Stimulated activated naive CD4-positive, alpha-beta T cell treated with Interleukin-2 at 50 U/mL for 16 hours (primary cell): Measurements from ENCODE around the gene RPL19.
"Not testable (repeated sequence)": the region's sequence is repeated elsewhere in the genome, so short reads cannot be mapped to it uniquely, and the experiment has no call there.

Experiments used
- DNase-seq: peaks from one replicate; lab custom pipeline; 2025; lab: John Stamatoyannopoulos, UW

RPL19 gene

GRCh38 chr17:39200070-39200879 lies at the start of gene RPL19:
TSS of gene RPL19 (plus strand) at chr17:39200283. CDS start at chr17:39200345, 62 bp downstream.
- peak; percentile 76 for DNase-seq

GRCh38 chr17:39150795-39151149 lies 49.3 kb upstream of the RPL19 start:
- no peak for DNase-seq

- DNase-seq, result peak; percentile 16
Measured at GRCh38 chr17:39151150-39151942, 48.7 kb upstream of the RPL19 start, which contains the start of gene PLXDC1. TSS of gene PLXDC1 (minus strand) at chr17:39151637. CDS start at chr17:39151437, 200 bp downstream.

DNA sequence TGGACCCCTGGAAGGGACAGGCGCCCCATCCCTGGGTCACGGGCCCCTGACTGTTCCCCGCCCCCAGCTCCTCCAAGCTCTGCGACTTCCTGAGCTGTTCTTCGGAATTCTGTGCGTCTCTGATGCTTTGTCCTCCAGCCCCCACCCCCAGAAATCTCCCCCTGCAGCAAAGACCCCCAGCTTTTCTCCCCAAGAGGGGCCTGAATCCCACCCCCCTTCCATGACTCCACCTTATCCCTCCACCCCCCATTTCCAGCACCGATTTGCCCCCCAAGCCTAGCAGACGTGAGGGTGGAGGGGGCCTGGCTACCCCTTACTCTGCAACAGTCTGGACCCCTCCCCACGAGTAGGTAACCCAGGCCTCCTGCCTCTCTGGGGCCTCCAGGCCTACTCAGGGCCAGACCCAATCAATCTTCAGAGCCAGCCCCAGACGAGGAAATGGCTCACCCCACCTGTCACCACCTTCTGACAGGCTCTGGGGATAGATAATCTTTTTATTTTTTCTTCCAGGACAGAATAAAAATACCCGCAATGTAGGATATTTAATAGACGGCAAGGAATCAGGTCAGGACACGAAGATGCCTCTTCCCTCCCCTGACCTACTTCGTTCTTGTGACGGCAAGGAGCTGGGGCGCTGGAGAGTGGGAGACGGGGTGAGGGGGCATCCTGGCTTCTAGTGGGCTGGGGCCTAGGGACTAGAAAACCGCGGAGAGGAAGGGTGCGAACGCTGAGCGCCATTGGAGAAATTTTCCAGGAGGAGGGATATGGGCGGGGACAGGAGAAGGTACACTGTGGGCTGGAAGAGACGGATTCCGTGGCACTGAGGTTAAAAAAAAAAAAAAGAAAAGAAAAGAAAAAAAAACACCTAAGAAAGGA lies 47.9 kb upstream of the RPL19 start:
- peak; percentile 7 for DNase-seq

DNA sequence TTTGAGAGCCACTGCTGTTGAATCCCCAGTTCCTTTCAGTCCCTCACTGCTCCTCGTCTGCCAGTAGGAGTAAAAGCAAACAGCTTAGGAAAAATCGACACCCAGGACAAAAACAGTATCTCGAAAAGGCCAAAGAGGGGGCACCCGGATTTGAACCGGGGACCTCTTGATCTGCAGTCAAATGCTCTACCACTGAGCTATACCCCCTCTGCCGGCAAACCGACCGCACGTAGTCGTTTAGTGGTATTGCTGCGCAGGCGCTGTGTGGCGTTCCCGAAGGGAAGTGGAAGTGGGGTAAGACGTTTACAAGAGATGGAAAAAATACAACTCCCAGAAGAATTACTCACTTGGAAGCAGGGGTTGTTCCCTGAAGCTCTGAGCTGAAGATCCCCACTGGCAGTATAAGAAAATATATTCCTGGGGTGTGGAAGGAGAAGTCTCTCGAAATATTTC lies 46.5 kb upstream of the RPL19 start:
- peak; percentile 83 for DNase-seq

GRCh38 chr17:39155654-39156053 lies 44.4 kb upstream of the RPL19 start:
- DNase-seq, result no peak

- DNase-seq, result no peak
Measured at GRCh38 chr17:39156491-39156890, 43.6 kb upstream of the RPL19 start.

- no peak for DNase-seq
Measured at GRCh38 chr17:39158623-39159022, 41.5 kb upstream of the RPL19 start.

GRCh38 chr17:39161962-39162361 lies 38.1 kb upstream of the RPL19 start:
- no peak for DNase-seq

- peak; percentile 78 for DNase-seq
Measured at GRCh38 chr17:39164675-39165143, 35.4 kb upstream of the RPL19 start.

DNA sequence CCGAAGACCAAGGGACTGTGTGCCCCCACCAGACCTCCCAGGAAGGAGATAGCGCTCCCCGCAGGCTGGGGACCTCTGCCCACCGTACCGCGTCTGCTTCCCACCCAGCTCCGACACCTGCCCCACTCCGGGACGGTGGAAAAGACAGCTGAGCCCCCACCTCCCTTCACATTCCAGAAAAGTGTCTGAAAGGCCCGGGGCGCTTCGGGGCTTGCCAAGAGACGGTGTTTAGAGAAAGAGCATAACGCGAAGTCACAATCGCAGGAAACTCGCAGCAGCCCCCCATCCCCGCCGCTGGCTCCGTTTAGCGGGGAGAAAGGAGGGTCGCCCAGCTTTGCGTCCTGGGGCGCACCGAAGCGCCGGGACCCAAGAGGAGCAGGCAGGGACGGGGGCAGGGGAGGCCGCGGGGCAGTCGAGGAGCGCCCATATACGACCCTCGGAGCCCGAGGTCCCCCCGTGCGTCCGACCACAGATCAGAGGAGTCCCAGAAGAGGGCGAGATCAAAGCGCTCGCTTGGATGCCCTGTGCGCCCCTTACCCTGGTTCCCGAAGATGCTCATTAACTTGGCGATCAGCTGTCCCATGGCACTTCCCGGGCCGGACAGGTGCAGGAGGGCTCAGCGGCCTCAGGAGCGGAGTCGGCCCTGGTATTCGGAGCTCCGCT lies 34.8 kb upstream of the RPL19 start:
- DNase-seq, result no peak

DNA sequence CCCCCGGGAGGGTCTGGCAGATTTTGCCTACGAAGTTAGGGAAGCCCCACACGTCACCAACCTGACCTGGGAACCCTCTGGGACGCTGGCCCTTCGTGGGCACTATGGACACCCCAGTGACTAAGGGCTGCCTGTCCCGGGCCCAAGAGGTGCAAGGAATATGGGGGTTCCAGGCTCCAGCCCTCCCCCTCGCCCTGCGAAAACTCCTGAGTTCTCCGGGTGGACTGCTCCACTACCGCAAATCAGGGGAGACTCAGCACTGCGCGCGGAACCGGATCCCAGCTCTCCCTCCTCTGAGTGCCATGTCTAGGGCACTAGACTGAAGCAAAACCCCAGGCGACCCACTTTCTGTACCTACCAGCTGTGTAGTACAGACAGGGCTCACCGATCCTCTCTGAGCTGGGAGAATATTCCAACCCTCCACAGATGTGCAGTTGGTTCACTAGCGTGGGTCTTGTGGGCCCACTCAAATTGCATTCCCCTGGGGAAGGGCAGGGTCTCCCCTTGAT lies 34.2 kb upstream of the RPL19 start, which contains the start of gene ARL5C:
Gene ARL5C (minus strand): TSS at position 321 of the 509 bp plus-strand sequence. CDS start 401 bp downstream, outside the sequence.
- no peak for DNase-seq

DNA sequence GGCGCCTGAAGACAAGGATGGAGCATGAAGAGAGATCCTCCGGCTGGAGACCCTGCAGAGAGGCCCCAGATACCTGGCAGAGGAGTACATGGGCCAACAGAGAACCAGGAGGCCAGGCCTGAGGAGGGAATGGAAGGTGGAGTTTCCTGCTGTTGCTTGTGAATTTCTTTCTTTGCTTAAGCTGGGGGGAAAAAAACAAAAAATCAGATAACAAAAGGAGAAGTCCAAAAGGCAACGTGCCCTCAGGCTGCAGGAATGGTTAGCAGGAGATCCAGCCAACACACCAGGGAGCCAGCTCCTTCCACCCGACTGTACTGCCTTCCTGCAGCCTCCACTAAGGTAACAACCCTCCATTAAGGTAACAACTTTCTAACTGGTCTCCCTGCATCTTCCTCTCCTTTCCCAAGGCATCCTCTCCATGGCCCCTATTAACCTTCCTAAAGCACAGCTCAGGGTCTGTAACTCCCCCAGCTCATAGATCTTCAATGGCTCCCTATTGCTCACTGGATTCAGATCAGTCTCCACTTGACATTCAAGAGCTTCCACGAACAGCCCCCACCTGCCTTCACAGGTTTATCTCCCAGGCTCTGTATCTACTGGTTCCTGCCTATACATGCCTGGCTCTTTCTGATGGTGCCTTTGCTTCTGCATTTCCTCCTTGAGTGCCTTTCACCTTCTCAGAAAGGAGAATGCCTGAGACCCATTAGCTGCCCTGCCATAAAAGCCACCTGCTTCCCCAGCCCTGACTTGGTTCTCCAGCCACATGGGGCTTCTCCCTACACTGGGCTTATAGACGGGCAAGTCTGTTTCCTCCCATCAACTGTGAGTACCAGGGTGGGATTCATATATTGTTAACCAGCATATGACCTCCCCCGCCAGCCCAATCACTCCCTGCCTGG lies 33.4 kb upstream of the RPL19 start:
- no peak for DNase-seq

DNA sequence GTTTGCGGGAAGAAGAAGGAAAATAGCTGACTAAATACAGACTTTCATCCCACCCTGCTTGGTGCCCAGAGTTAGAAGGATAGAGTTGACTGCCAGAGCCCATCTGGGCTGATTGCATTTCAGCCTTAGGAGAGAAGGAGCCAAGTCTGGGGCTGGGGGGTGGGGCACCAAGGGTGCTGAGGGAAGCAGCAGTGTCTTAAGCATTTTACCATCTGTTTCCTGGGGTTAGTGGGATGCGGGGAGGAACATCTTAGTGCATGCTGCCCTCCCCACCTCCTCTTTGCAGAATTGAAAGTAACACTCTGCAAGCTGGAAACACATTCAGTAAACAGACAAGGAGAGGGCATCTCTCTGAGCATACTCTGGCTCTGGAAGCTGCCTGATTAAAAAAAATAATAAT lies 32.6 kb upstream of the RPL19 start:
- DNase-seq, result no peak

GRCh38 chr17:39168503-39168902 lies 31.6 kb upstream of the RPL19 start:
- DNase-seq, result not testable (repeated sequence)

- DNase-seq, result no peak
Measured at GRCh38 chr17:39169101-39169500, 31.0 kb upstream of the RPL19 start.

GRCh38 chr17:39169518-39169917 lies 30.6 kb upstream of the RPL19 start:
- DNase-seq, result no peak

- no peak for DNase-seq
Measured at GRCh38 chr17:39170109-39170508, 30.0 kb upstream of the RPL19 start.

DNA sequence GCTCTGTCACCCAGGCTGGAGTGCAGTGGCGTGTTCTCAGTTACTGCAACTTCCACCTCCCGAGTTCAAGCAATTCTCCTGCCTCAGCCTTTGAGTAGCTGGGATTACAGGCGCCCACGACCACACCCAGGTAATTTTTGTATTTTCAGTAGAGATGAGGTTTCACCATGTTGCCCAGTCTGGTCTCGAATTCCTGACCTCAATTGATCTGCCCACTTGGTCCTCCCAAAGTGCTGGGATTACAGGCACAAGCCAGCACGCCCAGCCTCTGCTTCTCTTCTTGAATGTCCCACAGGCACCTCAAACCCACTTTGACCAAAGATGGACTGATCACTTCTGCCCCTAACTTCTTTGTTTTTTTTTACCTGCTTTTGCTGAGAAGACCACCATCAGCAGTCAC lies 29.5 kb upstream of the RPL19 start:
- DNase-seq, result no peak

DNA sequence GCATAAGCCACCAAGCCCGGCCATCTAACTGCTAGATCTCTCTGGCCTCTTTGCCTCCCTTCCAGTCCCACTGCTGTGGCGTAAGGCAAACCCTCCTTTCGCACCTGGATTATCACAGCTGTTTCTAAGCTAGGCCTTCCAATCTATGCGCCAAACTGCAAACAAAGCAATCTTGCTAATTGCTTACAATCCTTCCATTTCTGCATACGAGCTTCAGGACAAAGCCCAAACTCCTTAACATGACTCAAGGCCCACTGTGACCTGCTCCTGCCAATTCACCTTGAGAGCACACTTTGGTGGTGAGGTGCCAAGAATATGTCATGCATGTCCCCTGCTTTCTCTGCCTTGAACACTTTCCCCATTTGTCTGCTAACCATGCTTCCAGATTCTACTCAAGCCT lies 28.1 kb upstream of the RPL19 start:
- no peak for DNase-seq
